Measurements from ENCODE around the gene ADAMTSL1.

ADAMTSL1 gene

DNA sequence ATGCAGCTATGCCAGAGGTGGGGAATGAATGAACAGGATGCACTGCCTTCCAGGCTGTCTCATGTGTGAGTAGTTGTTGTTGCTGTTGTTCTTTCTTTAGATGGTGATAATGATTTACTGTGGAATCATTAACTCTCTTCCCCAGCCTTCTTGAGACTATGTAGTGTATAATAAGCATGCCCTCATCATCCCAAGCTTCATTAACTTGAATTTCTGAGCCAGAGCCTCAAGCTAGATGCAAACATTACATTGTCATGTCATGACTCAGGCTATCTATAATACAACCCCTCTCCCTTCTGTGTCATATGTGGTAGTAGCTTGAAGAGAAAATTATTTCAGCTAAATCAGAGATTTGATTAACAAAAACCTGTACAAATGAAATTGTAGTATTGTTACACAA is 10.0 kb upstream of the ADAMTSL1 start:
- no peak for DNase-seq

DNA sequence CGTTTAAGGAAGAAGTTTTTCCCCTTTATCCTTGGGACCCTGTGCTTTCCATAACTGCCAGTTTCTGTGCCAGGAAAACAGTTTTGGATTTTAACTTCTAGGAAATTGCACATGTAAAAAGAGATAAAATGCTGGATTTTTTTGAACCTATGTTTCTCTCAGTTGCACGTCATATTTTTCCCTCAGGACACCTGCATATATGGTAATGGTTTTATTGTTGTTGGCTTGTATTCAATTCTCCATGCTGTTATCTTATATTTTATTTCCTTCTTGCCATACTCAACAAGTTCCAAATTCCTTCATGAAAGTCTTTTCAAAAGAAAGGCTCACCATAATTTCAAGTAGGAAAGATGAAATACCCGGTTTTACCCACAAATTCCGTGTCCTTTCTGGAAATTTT is 7.9 kb upstream of the ADAMTSL1 start:
- no peak for DNase-seq

DNA sequence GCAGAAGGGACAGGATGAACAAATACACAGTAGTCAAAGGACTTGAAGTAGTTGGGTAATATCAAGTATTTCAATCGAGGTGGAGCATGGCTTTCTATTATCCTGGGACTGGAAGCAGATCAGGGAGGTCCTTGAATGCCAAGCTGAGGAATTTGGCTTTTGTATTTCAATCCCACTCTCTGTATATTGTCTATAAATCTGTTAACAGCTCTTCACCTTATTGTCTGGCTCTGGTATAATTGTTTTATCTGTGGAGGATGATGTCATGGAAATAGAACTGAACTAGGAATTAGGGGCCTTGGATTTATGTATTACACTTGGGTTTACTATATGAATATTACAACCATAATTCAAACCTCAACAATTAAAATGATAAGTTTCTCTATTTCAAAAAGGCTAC is 6.3 kb upstream of the ADAMTSL1 start:
- DNase-seq = no peak

DNA sequence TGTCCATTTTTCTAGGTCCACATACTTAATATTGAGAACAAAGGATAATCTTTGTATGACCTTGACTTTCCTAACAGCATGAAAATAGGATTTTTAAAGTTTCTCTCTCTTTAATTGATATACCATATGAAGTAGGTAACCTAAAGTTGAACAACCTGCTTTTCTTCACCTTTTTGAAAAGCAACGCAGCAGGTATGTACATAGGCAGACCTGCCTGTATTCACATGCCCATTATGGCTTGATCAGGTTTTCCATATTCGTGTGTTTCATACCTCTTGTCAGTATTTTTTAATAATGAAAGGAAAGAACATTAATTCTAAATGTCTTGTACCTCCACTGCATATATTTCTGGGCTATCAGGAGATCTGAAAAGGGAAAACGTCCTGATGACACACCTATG is 1.5 kb upstream of the ADAMTSL1 start:
- no peak for DNase-seq

DNA sequence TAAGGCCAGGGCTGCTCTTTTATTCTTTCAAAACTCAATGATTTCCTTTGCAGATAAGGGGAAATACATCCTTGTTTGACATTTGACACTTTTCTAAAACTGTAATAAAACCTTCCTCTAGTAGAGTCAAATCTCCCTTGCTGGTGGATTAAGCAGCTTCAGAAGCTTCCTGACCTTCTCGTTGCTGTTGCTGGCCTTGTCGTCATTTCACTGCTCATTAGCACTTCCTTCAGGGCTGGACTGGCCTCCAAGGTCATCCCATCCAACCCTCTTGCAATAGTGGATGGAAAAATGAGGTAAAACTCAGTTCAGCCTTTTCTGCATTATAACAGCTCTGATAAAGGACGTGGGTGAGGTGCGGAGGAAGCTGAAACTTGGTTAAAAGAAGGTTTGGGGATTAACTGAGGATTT is 1.1 kb upstream of the ADAMTSL1 start:
- DNase-seq = no peak

DNA sequence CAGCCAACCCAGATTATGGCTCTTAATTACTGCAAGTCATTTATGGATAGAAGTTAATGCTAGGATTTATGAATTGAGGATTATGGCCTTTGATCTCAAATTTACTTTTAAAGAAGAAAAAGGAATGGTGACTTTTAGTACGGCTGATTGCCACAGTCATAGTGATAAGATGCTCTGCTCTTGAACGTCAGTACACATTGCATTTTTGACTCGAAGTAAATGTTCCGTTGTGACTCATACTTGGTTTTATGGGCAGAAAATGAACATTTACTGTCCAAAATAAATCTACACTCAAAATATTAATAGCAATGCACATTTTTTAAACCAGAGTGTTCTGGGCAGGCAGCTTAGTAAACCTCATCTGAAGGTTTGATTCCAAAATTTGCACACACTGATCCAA is 830 bp downstream of the ADAMTSL1 start:
- no peak for DNase-seq

DNA sequence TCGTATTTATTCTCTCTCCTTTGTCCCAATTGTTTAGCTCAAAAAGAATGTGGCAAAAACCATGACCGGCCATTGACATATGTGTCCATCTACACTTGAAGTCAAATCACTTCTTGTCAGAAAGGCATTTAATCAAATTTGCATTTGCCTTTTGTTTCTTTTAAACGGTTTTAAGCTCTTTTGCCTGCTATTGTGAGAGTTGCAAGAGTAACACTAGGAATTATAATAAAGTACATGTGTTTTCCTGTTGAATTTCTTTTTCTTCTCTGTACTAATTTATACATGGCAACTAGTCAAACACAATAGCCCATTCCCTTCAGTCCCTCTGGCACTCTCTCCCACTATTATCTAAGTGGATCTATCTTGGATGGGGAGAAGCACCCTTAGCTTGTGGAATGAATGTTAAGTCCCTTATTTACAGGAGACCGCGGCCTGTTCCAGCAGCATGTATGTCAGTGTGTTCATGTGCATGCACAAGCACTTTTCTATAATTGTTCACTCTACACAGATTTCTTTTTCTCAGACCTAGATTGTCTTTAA is 3.2 kb downstream of the ADAMTSL1 start:
- no peak for DNase-seq

DNA sequence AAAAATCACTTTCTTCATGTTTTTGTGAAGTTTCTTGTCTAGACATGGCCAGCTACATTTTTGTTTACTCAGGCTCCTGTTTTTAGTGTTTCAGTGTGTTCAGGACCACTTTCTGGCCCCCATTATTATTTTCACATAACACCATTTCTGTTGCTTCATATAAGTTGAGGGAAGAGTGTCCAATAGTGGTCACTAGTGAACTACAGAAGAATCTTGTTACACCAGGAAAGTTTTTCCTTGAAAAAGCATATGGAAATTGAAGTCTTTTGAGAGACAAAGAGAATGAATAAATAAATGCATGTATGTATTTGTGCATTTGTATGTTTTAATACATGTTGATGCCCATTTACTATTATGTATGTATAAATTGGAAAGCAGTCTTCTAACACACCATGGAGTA is 3.8 kb downstream of the ADAMTSL1 start:
- DNase-seq = no peak

DNA sequence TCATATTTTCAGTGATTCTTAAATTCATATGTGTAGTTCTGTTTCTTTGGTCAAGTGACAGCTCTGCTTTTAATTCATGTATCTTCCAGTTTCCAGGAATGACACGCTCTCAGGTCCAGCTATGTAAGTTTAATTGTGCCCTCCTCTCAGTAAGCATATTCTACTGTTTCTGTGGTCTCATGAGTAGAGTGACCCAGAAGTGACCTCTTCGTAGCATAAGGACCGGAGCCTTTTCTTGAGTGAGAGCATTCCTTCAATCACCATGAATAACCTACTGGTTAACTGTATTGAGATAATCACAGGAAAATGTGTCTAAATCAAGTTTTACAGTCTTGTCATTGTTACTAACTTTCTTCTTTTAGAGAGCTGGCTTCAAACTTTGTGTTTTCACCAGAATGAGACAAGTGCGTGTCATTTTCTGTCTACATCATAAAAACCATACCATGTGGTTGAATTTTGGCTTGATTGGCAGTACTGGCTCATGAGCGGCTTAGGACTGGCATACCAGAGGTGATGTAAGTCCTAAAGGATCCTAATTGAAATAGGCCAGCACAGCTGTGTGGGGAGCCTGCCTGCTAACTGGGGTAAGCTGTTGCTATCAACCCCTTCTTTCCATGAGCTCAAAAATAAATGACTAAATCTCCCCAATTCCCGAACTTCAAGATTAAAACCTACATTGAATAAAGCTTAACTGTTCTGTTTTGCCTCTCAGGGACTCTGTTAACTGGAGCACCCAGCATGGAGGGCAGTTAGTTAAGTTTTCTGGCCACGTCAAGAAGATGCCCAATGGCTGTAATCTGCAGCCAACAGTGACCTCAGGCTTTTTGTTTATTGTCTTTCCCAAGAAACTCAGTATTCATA is 4.8 kb downstream of the ADAMTSL1 start:
- DNase-seq = no peak

DNA sequence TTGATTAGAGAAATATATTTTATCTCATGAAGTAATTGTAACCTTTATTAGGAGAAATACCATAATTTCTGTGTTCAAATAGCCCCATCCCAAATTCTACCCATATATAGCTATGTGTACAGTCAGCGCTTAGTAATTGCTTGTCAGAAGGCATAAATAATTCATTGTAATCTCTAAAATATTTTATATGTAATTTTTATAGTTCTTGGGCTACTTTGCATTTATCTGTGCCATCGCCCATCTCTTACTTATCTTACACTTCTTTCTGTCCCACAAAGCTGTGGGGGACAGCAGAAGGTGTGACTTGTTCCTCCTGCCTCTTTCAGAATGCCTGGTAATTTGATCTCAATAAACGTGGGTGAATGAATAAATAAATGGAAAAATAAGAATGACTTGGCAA is 5.5 kb downstream of the ADAMTSL1 start:
- DNase-seq = no peak

DNA sequence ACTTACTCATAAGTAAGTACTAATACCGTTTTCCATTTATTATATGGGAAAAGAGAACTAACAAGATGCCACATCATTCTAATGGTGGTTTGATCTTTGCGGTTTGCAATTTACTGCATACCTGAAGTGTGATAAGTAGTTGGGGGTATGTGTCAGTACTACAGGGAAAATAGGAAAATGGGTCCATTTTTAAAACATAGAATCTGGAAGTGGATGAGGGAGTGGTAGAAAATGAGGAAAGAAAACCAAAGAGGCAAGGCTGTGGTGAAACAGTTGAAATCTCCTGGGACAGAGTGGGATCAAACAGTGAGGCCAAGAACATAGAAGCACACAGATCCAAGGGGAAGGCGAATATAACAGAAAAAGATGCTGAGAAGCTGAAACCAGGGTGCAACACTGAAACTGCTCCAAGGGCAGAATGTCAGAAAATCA is 6.7 kb downstream of the ADAMTSL1 start:
- DNase-seq = no peak

DNA sequence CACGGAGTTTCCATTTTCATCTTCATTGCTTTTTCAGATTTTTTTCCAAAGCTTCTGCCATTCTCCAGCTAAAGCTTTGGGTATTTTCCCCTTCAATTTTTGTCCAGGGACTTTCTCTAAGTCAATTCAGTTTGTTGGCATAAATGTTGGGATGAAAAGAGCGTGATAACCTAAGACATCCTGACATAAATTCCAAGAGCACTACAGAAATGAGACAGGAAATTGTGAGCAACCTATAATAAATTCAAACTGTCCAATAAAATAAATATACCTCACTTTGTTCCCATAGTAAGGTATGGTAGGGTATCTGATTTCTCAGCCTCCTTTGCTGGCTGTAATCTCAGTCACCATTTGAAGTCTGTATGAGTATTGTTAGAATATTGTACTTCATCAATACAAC is 8.4 kb downstream of the ADAMTSL1 start:
- DNase-seq = no peak

DNA sequence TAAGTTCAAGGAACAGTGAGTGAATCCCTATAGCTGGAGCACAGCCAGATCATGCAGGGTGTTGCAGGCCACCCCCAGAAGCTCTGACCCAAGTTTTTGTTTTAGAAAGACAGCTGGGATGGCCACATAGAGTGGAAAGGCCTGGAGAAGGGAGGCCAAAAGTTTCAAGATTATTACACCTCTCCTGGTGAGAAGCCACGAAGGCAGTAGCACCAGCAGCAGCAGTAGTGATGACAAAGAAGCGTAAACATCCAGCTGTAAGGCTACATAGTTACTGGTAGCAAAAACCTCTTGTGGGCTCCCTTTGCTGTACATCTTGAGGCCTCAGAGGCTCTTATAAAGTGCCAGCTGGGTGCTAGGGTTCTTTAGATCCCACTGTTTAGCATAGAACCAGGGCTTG is 11.8 kb downstream of the ADAMTSL1 start:
- DNase-seq = no peak

DNA sequence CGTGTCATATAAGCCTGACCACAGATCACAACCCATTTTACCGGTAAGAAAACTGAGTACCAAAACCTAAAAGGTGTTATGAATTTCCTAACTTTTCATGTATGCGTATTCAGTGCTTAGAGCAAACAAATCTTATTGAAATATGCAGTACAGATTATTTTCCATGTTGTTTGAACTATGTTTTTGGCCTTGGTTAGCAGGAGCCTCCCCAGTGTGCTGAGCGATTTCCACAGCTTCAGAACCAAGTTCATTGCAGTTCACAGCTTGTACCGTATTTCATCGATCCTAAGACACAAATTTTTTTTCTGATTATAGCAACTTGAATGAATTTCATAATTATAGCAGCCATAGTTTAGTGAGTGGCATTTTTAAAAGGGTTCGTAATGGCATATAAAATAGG is 13.7 kb downstream of the ADAMTSL1 start:
- no peak for DNase-seq

DNA sequence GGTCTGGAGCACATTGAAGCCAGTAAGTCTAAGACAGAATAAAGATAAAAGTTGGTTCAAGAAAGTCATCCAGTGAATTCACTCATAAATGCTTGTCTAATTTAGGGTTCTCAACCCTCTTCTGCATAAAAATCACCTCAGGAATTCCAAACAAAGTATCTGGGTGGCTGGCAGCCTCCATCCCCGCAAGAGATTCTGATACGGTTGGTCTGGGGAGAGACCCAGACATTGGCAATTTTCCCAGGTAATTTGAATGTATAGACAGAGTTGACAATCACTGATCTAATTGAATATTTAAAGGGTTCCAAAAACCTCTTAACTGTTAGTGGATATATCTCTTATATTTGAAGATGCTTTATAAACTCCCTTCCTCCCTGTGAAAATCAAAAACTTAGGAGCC is 14.9 kb downstream of the ADAMTSL1 start:
- DNase-seq = no peak

DNA sequence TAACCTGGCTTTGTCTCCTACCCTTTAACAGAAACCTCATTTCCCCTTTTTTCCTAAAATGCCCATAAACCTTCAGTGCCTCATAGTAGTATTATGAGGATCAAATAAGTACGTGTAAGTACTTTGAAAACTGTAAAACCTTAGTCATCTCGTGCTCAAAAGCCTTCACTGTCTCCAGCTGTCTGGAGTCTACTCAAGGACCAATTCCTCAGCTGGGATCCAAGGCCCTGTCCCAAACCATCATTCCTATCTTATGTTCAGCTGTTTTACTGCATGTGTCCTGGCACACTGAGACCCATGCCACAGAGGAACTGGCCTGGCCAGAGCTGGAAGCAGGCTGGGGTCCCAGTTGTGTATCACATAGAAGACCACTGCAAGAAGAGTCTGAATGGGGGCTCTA is 15.9 kb downstream of the ADAMTSL1 start:
- DNase-seq = no peak

DNA sequence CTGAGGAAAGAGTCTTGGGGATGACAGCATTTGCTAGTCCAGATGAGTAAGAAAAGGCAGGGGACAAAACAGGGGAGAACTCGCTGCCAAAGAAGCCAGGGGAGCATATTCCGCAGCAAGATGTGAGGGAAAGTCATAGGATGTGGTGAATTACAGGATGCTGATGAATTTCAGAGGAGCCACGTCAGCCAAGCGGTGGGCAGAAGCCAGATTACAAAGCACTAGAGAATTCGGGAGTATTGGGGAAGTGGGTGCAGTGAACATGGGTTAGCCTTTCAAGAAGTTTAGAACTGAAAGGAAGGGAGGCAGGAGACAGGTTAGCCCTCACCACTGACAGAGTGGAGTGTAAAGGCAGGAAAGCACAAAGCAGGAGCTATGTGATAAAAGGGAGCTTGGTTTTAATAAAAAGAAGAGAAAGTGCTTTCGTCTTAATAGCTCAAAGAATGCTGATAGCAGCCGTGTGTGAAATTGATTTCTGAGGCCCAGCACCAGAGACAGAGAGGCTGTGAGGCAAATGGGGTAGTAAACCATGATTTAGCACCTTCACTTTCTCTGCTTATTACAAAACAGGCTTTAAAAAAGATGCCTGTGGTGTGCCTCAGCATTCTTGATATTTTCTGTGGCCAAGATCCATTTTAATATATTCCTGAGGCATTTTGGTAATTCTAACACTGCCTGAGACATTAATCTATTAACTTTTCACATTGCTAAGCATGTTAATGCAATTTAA is 16.9 kb downstream of the ADAMTSL1 start:
- no peak for DNase-seq

DNA sequence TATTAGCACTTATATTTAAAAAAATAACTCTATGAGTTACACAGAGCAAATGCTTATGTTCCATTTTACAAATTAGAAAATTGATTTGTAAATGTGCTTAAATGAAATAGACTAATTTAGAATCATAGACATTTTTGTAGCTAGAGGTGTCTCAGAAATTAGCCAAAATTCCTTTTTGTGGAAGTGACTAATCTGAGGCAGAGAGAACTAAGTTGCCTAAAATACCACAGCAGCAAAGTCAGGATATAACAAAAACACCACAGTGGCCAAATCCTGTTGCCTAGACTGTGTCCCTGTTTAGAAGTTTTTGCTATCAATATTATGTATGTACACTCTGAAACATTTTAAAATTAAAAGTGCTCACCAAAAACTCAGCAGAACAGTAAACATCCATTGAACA is 18.7 kb downstream of the ADAMTSL1 start:
- DNase-seq = no peak

DNA sequence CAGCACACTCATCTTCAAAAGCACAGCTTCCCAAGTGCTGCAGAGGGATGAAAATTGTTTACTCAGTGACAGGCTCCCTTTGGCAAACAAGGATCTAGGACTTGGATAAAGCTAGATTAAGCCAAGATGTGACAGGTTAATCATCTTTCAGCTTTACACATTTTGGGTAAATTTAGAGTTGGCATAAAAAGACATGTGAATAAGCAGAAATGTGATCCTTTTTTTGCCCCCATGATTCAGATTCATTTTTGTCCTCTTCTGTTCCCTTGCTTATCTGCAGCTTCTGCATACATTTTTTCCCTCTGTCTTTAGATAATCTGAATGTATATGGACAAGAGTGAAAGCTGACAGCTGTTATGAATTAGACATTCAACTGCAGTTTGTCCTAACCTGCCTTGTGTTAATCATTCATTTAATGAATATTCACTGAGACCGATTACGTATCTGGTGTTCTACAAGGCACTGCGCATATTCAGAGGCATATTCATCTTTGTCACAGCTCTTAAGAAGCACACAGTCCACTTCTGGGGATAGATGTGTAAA is 19.6 kb downstream of the ADAMTSL1 start:
- DNase-seq = no peak

DNA sequence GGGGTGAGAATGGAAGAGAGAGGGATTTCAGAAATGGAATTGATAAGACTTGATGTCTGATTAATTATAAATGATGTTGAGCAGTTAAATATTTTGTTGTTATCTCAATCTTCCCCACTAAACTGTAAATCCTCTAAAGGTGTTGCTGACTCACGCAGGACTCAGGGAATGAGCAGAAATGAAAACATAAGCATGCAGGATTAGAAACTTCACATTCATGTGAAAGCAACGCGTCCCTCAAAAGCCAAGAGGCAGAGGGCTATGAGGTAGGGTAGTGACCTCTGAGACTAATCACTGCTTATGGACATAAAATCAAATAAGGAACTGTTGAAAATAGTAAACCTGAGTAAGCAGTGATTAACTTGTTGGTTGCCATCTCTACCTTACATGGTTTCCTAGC is 21.1 kb downstream of the ADAMTSL1 start:
- no peak for DNase-seq

DNA sequence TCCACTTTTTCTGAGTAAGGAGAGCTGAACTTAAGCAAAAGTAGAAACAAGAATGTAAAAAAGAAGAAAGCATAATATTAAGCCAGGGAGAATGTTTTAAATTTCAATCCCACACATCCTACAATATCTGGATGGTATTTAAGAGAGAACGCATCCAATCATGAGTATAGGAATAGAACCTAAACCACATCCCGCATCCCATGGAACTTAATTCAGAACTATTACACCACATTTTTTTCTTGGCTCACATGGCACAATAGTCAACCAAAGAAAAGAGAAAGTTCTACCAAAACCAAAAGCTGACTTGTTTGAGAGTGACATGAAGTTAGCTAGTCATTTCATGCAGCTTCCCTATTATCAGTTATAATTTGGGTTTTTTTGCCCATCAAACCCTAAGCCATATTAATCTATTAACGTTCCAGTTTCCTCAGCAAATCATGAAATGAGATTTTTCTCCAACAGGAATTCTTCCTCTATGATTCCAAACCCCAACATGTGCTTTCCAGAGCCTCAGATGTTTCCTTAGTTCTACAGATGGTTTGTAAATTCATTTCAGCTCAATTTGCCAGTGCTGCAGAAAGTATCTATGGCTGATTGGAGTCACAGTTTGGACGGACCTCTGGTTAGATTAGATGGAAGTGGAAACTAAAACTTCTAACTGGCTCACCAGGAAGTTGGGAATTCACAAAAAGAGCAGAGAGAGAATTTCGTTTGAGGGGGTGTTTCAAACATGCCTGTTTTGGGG is 22.5 kb downstream of the ADAMTSL1 start:
- DNase-seq = no peak

DNA sequence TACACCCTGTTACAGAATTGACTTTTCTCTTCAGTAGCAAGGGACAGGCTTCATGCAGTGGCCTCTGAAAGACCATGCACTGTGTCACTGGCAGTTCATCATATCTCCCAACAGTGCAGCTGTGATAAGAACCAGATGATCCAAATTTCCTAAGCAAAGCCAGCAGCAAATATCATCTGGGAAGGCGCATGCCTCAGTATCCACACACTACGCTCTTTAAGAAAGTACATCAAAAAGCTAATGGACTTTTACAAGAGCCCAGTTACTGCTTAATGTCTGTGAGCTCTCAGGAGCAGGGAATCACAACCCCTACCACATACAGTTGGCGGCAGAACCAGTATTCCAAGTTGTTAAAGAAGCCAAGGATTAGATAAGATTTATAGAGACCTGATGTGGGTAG is 25.1 kb downstream of the ADAMTSL1 start:
- no peak for DNase-seq

DNA sequence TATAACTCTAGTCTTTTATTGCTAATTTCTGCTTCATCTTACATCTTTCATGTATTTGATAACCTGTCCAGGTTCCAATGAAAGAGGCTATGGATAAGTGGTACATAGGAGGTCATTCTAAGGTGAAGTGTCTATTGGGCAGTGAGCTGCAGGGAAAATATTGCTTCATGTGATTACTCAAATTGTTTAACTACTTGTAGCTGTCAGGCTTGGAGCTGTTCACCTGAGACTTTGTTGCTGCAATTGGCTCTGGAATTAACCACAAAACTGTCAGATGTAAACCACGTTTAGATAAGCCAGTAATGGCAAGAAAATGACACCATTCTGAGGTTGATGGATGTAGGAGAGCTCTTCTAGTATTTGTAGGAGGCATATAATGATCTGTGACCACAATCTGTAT is 26.0 kb downstream of the ADAMTSL1 start:
- no peak for DNase-seq

All from DMS 273 treated with DMSO at 0.1 percent for 48 hours (cell line).